Common myeloid progenitor, CD34-positive (primary cell): ENCODE data around the gene PIK3AP1.
A peak's percentile ranks its signal among the peaks of the same experiment; 100 is the strongest.
"Not testable (repeated sequence)": the region's sequence is repeated elsewhere in the genome, so short reads cannot be mapped to it uniquely, and the experiment has no call there.

ENCODE experiments used
- CTCF ChIA-PET: fragments of 350-600 bp; sonication (Branson Sonifier 250); formaldehyde crosslinking; loops from one replicate; lab custom pipeline; 2021; ENCODE audit warnings: antibody characterized with exemption; lab: Charles Lee
- POLR2A ChIA-PET: fragments of 350-600 bp; sonication (Branson Sonifier 250); formaldehyde crosslinking; loops from one replicate; lab custom pipeline; 2021; ENCODE audit warnings: antibody characterized with exemption; lab: Charles Lee
- DNase-seq, 3 donors: peaks; one replicate each; pipeline versions ENCODE4 v3.0.0 to v3.0.0-alpha.2; 2013
- H3K27ac ChIP-seq, 2 experiments: 1 replicate in 1 of 2; 2 replicates in 1 of 2; pipeline ENCODE4 v1.7.0; 2013; ENCODE audit warnings: inconsistent platforms in 2 of 2, low read length in 2 of 2, mild to moderate bottlenecking in 2 of 2, low read depth in 1 of 2, moderate library complexity in 1 of 2; ENCODE audit not compliant: severe bottlenecking in 2 of 2, insufficient read depth in 1 of 2, poor library complexity in 1 of 2
- H3K27me3 ChIP-seq, 5 experiments: replicated peaks in 2 of 5; 1 replicate in 3 of 5; 2 replicates in 2 of 5; pipeline versions ENCODE4 v1.6.1 to v1.7.0; 2013; ENCODE audit warnings: low read length in 4 of 5, mild to moderate bottlenecking in 2 of 5, moderate library complexity in 2 of 5, inconsistent platforms in 1 of 5; ENCODE audit not compliant: insufficient read depth in 5 of 5, control insufficient read depth in 4 of 5
- H3K36me3 ChIP-seq, 4 experiments: 1 replicate in 2 of 4; 2 replicates in 2 of 4; pipeline versions ENCODE4 v1.6.1 to v1.7.0; 2013; ENCODE audit warnings: low read length in 3 of 4, control low read depth in 1 of 4, mild to moderate bottlenecking in 1 of 4; ENCODE audit not compliant: control insufficient read depth in 4 of 4, insufficient read depth in 4 of 4
- H3K4me1 ChIP-seq, 4 experiments: 1 replicate in 3 of 4; 2 replicates in 1 of 4; pipeline versions ENCODE4 v1.6.1 to v1.7.1; 2013; ENCODE audit warnings: low read length in 3 of 4, mild to moderate bottlenecking in 3 of 4, control low read depth in 1 of 4, inconsistent platforms in 1 of 4, moderate library complexity in 1 of 4; ENCODE audit not compliant: control insufficient read depth in 4 of 4, insufficient read depth in 4 of 4; ENCODE audit errors: control extremely low read depth in 1 of 4
- H3K4me3 ChIP-seq, 7 experiments: 1 replicate in 4 of 7; 2 replicates in 3 of 7; pipeline versions ENCODE4 v1.5.1 to v1.7.0; 2013; ENCODE audit warnings: mild to moderate bottlenecking in 7 of 7, low read length in 6 of 7, moderate library complexity in 6 of 7, inconsistent platforms in 2 of 7, low read depth in 2 of 7, control low read depth in 1 of 7; ENCODE audit not compliant: insufficient read depth in 4 of 7, control insufficient read depth in 1 of 7; ENCODE audit errors: extremely low read depth in 1 of 7
- H3K9me3 ChIP-seq, 5 experiments: 1 replicate in 4 of 5; 2 replicates in 1 of 5; pipeline versions ENCODE4 v1.6.1 to v1.7.1; 2013; ENCODE audit warnings: low read length in 4 of 5, mild to moderate bottlenecking in 2 of 5, inconsistent platforms in 1 of 5, low read depth in 1 of 5, moderate library complexity in 1 of 5; ENCODE audit not compliant: control insufficient read depth in 4 of 5, insufficient read depth in 2 of 5; ENCODE audit errors: control extremely low read depth in 1 of 5
- WGBS: methylation state at CpG from one replicate; pipeline ENCODE4 v1.1.5; 2013; ENCODE audit not compliant: insufficient coverage; 5-methylcytosine and 5-hydroxymethylcytosine counted together

Gene PIK3AP1

GRCh38 chr10:96578022-96578421, 142.3 kb downstream of the PIK3AP1 start:
- 100% methylated on average over 1 of the region's 4 CpGs for WGBS
- Histone ChIP-seq H3K4me1 (peaks cover 0 to 8% (median 4%) of the 10 kb centered on the region in 4 experiments), H3K36me3 (peaks cover 2 to 28% (median 8%) of the 10 kb centered on the region in 4 experiments), H3K9me3 (no peaks in the 10 kb centered on the region), H3K27ac (no peak overlapping the region), H3K27me3 (no peaks in the 10 kb centered on the region), H3K4me3 (no peak overlapping the region)
- POLR2A ChIA-PET = no interaction called here
- no peak for DNase-seq
- CTCF ChIA-PET = interaction anchor here (2.4 kb wide), 1 partner anchor 62 kb away, joined by 5 read pairs; no protein-coding TSS in a partner anchor

- WGBS = no CpG with 5 or more reads among the region's 1 CpG
- no peak overlapping the region for H3K4me3 ChIP-seq
- H3K36me3 ChIP-seq = peaks cover 2 to 28% (median 10%) of the 10 kb centered on the region in 4 experiments
- no peaks in the 10 kb centered on the region for H3K27me3 ChIP-seq
- no peak overlapping the region for H3K27ac ChIP-seq
- ChIA-PET POLR2A (no interaction called here), CTCF (interaction anchor here (2.4 kb wide), 1 partner anchor 63 kb away, joined by 5 read pairs; no protein-coding TSS in a partner anchor)
- DNase-seq = no peak
- H3K4me1 ChIP-seq = peaks cover 0 to 8% (median 4%) of the 10 kb centered on the region in 4 experiments
- no peaks in the 10 kb centered on the region for H3K9me3 ChIP-seq
Measured at GRCh38 chr10:96577069-96577468, 143.2 kb downstream of the PIK3AP1 start.

DNA sequence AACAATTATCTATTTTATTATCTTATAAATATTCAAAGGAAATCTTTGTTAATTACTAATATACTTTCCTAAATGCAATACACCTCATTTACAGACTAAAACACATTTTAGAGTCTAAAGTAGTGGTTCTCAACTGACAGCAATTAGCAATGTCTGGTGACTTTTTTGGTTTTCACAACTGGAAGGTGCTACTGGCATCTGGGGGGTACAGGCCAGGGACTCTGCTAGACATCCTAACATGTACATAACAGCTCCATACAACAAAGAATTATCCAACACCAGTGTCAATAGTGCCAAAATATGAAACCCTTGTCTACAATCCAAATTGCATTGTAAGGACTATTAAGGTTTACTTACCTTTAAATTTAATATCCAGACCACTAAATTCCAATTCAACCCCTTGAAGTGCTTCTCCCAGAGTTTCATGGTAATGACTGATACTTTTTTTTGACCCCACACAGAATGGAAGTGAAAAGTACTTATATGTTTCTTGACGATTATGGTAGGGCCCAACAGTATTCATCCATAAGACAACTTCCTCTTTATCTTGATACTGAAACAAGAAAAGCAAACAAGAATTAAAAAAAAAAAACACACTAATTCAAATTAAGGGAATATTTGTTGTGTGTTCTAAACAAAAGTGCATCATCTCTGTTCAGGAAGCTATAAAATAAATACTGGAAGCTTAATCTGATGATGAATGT, 143.9 kb downstream of the PIK3AP1 start:
- CTCF ChIA-PET = interaction anchor here (1.1 to 2.4 kb wide), 2 partner anchors 9 to 64 kb away, joined by 3 to 5 read pairs; no protein-coding TSS in a partner anchor
- H3K4me3 ChIP-seq = no peak overlapping the region

DNA sequence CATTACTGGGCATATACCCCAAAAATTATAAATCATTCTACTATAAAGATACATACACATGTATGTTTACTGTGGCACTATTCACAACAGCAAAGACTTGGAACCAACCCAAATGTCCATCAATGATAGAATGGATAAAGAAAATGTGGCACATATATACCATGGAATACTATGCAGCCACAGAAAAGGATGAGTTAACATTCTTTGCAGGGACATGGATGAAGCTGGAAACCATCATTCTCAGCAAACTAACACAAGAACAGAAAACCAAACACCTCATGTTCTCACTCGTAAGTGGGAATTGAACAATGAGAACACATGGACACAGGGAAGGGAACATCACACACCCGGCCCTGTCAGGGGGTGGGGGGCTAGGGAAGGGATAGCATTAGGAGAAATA, 145.8 kb downstream of the PIK3AP1 start:
- H3K27me3 ChIP-seq, H3K4me1 ChIP-seq, POLR2A ChIA-PET, DNase-seq, H3K27ac ChIP-seq, H3K4me3 ChIP-seq, H3K9me3 ChIP-seq: not testable (repeated sequence)
- CTCF ChIA-PET = interaction anchor here (1.4 kb wide), 1 partner anchor 13 kb away, joined by 3 read pairs; no protein-coding TSS in a partner anchor
- 100% methylated on average over 2 of the region's 2 CpGs for WGBS
- H3K36me3 ChIP-seq = peaks cover 4 to 28% (median 16%) of the 10 kb centered on the region in 4 experiments

More for the DNA sequence above, 143.9 kb downstream of the PIK3AP1 start:
- no peaks in the 10 kb centered on the region for H3K27me3 ChIP-seq
- H3K9me3 ChIP-seq = no peaks in the 10 kb centered on the region
- POLR2A ChIA-PET = no interaction called here
- H3K4me1 ChIP-seq = peaks cover 0 to 8% (median 4%) of the 10 kb centered on the region in 4 experiments
- no CpG with 5 or more reads among the region's 1 CpG for WGBS
- H3K27ac ChIP-seq = no peak overlapping the region
- DNase-seq = peak in 2 of 3 donors; percentile 51 to 60
- peaks cover 2 to 31% (median 10%) of the 10 kb centered on the region in 4 experiments for H3K36me3 ChIP-seq

DNA sequence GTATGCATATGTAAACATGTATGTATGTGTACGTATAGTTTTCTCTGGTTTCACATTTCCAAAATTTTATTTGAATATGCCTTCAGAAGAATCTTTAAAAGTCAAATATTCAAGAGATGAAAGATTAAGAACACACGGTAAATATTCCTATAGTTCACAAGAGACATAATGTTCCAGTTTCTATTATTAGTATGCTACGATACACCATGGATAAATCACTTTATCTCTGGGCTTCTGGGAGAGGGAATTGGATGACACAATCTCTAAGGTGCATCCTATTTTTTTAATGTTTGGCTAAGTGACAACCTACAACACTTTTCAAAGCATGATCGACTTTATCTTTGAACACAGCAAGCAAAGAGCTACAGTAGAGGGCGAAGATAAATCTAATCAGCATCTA, 147.3 kb downstream of the PIK3AP1 start:
- Histone ChIP-seq H3K4me3 (no peak overlapping the region), H3K27ac (no peak overlapping the region), H3K4me1 (peaks cover 0 to 8% (median 4%) of the 10 kb centered on the region in 4 experiments), H3K9me3 (no peaks in the 10 kb centered on the region), H3K27me3 (no peaks in the 10 kb centered on the region), H3K36me3 (peaks cover 4 to 33% (median 17%) of the 10 kb centered on the region in 4 experiments)
- 100% methylated on average over 1 of the region's 5 CpGs for WGBS
- ChIA-PET POLR2A (no interaction called here), CTCF (no interaction called here)
- no peak for DNase-seq

- 95% methylated on average over 3 of the region's 10 CpGs for WGBS
- POLR2A ChIA-PET = no interaction called here
Measured at GRCh38 chr10:96570983-96571964, 149.0 kb downstream of the PIK3AP1 start.

More at GRCh38 chr10:96570983-96571964, 149.0 kb downstream of the PIK3AP1 start:
- Histone ChIP-seq H3K9me3 (no peaks in the 10 kb centered on the region), H3K4me3 (no peak overlapping the region), H3K27ac (no peak overlapping the region), H3K27me3 (no peaks in the 10 kb centered on the region), H3K36me3 (peaks cover 6 to 42% (median 22%) of the 10 kb centered on the region in 4 experiments), H3K4me1 (peaks cover 0 to under 1% (median 0%) of the 10 kb centered on the region in 4 experiments)
- CTCF ChIA-PET = interaction anchor here (0.8 to 1.4 kb wide), 5 partner anchors 9 to 27 kb away, joined by 3 to 4 read pairs (median 3); no protein-coding TSS in a partner anchor
- DNase-seq = no peak
